GM12874 (cell line): ENCODE results near the gene PTPN4.

Source experiments
- TF ChIP-seq, protein P1 (sequence below): IDR thresholded peaks from 2 replicates; pipeline ENCODE4 v1.5.1; 2011; ENCODE audit warnings: low read depth, mild to moderate bottlenecking, control low read depth, low read length, moderate library complexity; ENCODE audit not compliant: insufficient read depth

PTPN4 gene

GRCh38 chr2:119766944-119767343 is 7.2 kb downstream of the PTPN4 start:
- TF ChIP-seq, protein P1, sequence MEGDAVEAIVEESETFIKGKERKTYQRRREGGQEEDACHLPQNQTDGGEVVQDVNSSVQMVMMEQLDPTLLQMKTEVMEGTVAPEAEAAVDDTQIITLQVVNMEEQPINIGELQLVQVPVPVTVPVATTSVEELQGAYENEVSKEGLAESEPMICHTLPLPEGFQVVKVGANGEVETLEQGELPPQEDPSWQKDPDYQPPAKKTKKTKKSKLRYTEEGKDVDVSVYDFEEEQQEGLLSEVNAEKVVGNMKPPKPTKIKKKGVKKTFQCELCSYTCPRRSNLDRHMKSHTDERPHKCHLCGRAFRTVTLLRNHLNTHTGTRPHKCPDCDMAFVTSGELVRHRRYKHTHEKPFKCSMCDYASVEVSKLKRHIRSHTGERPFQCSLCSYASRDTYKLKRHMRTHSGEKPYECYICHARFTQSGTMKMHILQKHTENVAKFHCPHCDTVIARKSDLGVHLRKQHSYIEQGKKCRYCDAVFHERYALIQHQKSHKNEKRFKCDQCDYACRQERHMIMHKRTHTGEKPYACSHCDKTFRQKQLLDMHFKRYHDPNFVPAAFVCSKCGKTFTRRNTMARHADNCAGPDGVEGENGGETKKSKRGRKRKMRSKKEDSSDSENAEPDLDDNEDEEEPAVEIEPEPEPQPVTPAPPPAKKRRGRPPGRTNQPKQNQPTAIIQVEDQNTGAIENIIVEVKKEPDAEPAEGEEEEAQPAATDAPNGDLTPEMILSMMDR = no peak

- TF ChIP-seq, protein P1 = no peak
Measured at GRCh38 chr2:119768742-119769141, 9.0 kb downstream of the PTPN4 start.

DNA sequence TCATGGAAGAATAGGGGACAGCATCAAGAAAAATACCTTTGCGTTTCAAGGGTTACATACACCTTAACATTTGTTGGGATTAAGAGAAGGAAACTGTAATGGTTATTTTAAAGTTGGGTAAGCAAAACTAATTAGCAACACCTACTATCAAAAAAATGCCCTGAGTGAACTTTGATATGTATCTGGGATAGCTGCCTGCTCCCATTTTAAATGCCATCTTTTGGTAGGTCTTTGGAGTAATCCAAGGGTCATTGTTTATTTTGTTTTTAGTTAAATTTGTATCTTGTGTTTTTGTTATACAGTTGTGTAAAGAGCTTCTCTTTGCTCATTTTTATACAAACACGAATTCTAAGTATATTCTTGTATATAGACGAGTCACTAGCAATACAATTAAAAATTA is 9.9 kb downstream of the PTPN4 start:
- TF ChIP-seq, protein P1 = no peak

GRCh38 chr2:119771331-119771730 is 11.6 kb downstream of the PTPN4 start:
- TF ChIP-seq, protein P1 = no peak

- TF ChIP-seq, protein P1 = no peak
Measured at GRCh38 chr2:119772128-119772527, 12.4 kb downstream of the PTPN4 start.

- TF ChIP-seq, protein P1 = no peak
Measured at GRCh38 chr2:119772767-119773166, 13.0 kb downstream of the PTPN4 start.

GRCh38 chr2:119774026-119774425 is 14.3 kb downstream of the PTPN4 start:
- TF ChIP-seq, protein P1 = no peak

- TF ChIP-seq, protein P1 = no peak
Measured at GRCh38 chr2:119775102-119775501, 15.4 kb downstream of the PTPN4 start.
